HG03175 (cell line): Measurements from ENCODE around the gene PCGF1.
"Not testable (repeated sequence)": the region's sequence is repeated elsewhere in the genome, so short reads cannot be mapped to it uniquely, and the experiment has no call there.

Experiments
- ATAC-seq: cut with Tn5 transposase; IDR thresholded peaks from one replicate; pipeline ENCODE4 v1.9.1; 2021; ENCODE audit warnings: mild to moderate bottlenecking, moderate library complexity; ENCODE audit not compliant: unreplicated experiment

Gene PCGF1

DNA sequence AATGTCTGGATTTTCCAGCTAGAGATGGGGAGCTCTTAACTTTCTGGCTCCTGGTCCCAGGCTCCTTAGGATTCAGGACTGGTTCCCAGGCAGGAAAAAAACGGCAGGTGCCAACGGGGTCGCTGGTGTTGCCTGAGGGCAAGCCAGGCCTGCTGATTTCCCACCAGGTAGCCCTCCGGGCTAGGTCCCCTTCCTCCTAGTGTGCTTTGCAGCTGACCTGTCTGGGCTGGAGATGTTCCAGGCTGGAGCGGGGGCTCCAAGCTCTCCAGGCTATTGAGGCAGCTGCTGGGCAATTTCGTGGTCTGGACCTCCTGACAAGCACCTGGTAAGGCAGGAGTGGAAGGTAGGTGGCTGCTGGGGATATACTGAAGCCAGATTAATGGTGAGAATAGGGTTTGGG lies 33.0 kb downstream of the PCGF1 start:
- no peak for ATAC-seq

DNA sequence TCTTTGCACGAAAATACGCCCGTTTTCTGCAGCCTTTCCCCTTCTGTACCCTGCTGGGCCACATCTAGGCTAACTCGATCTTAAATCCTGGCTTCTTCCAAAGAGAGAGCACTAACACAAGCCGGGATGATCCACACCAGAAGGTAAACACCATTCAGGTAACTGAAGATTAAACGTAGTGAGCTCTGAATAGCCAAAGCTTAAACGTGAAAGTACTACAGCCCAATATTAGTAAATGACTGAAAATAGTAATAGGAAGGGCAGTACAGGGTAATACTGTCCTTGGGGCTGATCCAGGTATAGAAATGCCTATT lies 34.6 kb downstream of the PCGF1 start:
- ATAC-seq = no peak

DNA sequence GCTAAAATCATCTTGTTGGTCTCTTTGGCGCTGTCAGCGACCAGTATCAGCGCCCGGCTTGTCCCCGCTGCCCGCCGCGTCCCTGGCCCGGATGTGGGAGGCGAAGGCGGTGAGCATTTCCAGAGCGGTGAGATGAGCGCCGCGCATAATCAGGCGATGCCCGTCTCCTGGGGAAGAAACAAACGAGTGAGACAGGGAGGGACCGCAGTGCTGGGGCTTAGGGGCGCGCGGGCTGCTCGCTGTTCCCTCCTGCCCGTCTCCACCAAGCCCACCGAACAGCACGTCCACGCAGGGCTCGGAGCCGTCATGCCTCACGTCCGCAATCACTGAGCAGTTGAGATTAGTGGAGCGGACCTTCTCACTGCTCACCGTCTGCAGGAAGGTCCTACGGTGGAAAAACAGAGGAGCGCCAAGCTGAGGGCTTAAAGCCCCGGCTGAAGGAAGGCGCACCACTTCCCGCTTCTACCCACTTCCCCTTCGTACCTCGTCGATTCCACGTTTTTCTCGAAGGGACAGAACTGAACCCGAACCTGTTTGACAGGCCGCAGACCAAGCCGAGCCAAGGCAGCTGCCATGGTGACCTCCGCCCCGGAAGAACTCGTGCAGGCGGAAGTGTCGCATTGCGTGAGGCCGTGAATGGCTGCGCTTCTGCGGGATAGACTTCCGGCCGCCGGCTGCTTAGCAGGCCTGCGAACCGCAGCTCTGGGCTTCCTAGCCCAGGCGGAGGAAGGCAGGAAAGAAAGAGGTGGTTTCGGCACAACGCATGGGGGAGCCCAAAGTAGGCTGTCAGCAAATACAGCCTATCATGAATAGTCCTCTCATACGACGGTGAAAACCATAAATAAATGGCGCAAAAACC lies 35.2 kb downstream of the PCGF1 start, which contains the start of gene MRPL53:
MRPL53 (minus strand) TSS at position 595 of the 859 bp plus-strand sequence; CDS start at position 575, 20 bp downstream.
- peak; percentile 85 for ATAC-seq

DNA sequence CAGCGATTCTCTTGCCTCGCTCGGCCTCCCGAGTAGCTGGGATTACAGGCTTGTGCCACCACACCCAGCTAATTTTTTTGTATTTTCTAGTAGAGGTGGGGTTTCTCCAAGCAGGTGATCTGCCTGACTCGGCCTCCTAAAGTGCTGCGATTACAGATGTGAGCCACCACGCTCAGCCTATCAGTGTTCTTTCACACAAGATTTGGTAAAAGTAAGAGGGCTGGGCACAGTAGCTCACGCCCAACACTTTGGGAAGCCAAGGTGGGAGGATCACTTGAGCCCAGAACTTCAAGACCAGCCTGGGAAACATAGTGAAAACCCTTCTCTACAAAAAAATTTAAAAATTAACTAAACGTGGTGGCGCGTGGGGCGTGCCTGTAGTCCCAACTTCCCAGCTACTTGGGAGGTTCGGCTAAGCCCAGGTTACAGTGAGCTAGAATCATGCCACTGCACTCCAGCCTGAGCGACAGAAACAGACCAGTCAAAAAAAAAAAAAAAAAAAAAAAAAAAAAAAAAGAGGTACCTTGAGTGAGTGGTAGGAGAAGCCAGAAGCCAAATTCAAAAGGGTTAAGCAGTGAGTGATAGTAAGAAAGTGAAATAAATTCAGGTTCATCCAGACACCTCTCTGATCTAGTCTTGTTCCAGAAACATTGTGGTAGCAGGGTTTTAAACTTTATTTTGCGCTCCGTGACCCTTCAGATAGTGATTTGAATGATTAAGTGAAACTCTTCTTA lies 36.0 kb downstream of the PCGF1 start:
- no peak for ATAC-seq

DNA sequence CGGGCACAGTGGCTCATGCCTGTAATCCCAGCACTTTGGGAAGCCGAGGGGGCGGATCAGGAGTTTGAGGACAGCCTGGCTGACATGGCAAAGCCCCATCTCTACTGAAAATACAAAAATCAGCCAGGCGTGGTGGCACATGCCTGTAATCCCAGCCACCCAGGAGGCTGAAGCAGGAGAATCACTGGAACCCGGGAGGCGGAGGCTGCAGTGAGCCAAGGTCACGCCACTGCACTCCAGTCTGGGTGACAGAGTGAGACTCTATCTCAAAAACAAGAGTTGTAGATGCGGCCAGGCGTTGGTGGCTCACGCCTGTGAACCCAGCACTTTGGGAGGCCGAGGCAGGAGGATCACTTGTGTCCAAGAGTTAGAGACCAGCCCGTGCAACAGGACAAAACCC lies 36.8 kb downstream of the PCGF1 start:
- ATAC-seq = not testable (repeated sequence)

DNA sequence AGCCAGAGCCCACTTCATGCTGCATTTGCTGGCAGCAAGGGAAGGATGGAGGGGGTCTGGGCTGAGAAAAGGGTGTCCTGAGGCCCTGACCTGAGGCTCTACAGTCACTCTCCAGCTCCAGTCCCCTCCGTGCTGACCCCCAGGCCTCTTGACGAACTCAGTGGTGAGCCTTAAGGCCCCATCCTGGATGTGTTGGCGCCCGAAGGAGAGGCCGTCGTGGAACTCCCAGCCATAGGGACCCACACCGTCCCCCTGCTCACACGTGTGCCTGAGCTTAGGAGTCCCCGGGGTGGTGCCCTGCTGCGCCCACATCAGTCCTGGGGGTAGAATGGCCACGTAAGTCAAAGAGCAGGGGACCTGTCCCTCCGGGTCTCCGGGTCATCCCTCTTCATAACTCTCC lies 43.1 kb downstream of the PCGF1 start:
- no peak for ATAC-seq

DNA sequence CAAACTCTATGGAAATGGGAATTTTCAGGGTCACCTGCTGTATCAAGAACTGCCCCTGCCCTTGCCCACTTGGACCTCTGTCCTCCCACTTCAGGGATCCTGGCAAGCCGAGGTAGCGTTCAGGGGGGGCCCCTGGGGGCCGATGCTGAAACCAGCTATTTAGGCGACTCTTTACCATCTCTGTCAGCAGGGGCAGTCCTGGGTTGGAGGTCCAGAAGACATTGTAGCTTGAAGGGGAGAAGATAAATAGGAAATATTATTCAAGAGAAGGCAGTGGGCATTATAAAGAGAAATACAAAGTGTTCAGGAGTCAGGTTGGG lies 44.7 kb downstream of the PCGF1 start:
- ATAC-seq = no peak

DNA sequence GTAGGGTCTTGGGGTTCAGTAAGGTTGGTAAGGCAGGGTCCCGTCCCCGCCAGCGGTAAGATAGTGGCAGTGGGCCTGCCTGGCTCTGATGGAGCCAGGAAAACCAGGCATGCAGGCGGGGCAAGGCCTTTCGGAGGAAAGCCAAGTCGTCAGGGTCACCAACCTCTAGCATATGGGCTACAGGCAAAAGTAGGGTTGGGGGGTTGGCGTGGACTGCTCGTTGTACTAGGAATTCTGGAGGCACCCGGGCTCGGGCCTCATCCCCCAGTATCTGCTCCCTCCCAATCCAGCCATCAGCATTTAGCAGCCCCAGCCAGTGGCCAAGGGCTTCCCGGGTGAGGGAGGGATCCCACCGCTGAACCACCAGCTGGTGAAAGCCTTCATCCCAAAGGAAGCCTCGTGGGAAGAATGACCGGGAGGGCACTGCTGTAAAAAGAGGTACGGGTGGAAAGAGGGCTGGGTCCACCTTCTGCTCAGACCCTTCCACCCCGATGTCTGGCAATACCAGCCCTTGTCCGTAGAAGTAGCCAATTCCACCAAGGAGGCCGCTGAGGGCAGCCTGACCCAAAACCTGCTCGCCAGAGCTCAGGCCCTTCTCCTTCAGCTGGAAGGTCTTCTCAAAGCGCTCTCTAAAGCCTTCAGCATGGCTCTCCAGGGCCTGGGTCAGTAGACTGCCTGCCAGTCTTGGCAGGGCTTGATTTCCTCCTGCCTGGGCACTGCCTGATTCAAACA lies 45.3 kb downstream of the PCGF1 start:
- ATAC-seq = no peak

DNA sequence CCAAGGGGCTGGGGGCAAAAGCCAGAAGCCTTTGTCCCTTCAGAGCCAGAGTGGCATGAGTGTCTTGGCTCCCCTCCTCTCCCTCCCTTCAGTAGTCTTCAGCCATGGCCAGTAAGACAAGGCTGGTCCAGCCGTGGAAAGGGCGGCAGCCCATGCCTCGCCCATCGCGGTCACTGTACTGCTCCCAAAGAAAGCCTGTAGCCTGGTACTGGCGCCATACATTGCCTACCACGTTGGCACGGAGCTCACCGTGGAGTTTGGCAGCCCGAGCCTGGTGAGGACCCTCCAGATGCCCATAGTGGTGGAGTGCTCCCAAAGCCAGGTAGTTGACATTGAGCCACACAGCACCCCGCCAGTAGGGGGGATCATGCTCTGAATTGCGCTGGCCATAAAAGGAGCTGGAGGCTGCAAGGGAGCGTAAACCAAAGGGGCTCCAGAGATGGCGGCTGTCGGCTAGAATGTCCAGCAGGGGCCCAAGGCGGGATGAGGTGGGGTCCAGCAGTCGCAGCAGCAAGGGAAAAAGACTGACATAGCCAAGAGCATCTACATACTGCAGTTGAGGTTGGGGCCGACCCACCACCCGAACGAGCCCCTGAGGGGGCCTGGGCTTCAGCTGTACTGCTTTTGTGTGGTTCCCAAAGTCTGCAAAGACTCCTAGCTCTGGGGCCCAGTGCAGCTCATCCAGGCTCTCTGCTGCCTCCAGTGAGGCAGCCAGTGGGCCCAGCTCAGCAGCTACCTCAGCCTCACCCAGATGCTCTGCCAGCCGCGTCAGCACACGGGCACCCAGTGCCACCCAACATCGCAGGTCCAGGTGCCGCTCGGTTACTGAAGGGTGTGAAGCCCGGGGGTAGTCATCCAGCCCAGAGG lies 46.1 kb downstream of the PCGF1 start:
- no peak for ATAC-seq

DNA sequence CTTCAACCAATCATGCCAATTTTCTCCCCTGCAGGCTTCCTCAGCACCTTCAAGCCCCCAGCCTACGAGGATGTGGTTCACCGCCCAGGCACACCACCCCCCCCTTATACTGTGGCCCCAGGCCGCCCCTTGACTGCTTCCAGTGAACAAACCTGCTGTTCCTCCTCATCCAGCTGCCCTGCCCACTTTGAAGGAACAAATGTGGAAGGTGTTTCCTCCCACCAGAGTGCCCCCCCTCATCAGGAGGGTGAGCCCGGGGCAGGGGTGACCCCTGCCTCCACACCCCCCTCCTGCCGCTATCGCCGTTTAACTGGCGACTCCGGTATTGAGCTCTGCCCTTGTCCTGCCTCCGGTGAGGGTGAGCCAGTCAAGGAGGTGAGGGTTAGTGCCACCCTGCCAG lies 47.3 kb downstream of the PCGF1 start:
- ATAC-seq = not testable (repeated sequence)

DNA sequence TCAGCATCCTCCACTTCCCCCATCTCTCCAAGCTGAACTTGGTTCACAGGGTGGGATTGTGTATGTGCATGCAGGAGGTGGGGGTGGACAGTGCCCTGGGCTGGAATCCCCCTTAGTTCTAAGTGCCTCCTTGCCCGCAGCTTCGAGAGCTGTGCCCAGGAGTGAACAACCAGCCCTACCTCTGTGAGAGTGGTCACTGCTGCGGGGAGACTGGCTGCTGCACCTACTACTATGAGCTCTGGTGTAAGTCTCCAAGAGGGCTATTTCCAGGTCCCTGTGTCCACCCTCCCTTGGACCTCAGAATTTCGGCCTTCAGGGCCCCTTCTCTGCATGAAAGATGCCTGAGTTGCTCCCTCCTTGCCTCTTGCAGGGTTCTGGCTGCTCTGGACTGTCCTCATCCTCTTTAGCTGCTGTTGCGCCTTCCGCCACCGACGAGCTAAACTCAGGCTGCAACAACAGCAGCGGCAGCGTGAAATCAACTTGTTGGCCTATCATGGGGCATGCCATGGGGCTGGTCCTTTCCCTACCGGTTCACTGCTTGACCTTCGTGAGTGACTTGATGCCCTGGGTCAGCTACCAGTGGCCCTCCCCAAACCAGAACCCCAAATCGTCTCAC lies 47.9 kb downstream of the PCGF1 start:
- ATAC-seq = not testable (repeated sequence)

DNA sequence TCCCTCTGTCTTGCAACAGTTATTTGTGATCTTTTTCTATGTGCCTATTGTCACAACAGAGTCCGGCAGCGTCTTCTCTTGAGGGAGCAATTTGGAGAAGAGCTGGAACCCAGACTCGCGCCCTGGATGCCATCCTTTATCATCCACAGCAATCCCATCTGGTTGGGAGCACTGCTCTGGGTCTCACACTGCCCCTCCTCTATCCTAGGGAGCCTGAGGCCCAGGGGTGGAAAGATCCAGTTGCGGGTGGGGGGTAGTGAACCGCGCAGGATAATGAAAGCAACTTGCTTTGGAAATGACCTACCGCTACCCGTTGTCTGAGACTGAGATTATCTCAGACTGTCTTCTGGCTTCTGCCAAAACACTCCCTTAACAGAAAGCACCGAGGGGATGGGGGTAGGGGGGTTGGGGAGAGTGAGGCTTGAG lies 48.5 kb downstream of the PCGF1 start:
- ATAC-seq = no peak

DNA sequence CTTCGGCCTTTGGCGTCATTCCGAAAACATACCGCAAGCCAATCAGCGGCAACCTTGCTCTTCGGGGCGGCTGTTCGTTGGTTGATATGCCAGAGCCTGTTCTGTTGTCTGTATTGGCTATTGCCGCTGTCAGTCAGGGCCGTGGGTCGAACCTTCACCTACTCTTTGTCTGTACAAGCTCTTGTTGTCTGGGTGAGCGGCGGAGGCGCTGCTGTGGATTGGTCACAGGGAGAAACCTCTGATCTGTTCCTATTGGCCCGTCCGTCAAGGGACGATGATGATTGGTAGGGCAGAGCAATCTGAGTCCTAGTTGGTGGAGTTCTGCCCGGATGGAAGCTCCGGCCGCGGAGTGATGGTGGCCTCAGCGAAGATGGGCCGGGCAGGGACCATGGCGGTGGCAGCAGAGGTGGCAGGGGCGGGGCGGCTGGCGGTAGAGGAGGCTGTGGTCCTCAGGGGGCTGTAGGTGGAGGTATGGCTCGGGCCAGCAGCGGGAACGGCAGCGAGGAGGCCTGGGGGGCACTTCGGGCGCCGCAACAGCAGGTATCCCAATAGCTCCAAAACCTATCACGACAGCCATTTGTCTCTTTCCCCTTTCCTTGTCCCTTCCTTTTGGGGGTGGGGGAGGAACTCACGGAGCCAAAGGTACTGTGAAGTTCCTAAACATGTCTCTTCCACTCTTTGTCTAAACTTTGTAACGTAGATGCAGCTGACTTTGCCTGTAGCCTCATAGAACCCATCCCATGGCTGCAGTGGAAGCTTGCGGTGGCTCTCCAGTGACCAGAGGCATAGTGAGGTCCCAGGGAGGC lies 49.2 kb downstream of the PCGF1 start, which contains the start of gene WBP1:
WBP1 (plus strand) TSS at position 307 of the 806 bp plus-strand sequence; CDS start at position 472, 165 bp downstream.
- peak; percentile 85 for ATAC-seq

DNA sequence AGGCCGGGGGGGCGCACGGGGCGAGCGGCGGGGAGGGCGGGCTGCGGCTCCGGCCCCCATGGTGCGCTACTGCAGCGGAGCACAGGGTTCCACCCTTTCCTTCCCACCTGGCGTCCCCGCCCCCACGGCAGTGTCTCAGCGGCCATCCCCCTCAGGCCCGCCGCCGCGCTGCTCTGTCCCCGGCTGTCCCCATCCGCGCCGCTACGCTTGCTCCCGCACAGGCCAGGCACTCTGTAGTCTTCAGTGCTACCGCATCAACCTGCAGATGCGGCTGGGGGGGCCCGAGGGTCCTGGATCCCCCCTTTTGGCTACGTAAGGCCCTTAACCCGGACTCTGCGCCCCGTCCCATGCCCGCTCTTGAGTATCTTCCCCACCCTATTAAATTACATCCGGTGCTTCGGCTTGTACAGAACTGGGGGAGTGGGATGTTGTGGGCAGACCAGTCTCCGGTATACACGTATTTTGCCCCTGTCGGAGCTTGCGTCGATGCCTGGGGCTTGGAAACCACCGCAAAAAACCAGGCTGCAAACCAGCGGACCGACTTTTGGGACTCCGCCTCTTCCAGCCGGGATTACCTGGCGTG lies 49.9 kb downstream of the PCGF1 start:
- ATAC-seq = peak; percentile 27

DNA sequence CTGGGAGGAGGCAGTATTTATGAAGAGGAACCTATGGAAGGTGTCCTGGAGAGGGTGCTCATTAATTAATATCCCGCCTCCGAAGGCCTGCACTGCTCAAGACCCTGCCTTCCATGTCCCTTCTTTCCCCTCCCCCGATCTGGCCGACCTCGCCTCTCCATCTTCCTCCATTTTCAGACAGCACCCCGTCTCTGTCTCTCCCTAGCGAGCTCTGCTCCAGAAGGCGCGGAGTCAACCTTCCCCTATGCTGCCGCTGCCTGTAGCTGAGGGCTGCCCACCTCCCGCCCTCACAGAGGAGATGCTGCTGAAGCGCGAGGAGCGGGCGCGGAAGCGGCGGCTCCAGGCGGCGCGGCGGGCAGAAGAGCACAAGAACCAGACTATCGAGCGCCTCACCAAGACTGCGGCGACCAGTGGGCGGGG lies 50.4 kb downstream of the PCGF1 start:
- no peak for ATAC-seq
